Tibial nerve (tissue), 4 donors: ENCODE measurements around the gene SKAP1. TPM values are rescaled to one million over a fixed set of nuclear protein-coding genes. Genes with fewer than 3 reads are reported as not detected.

ENCODE experiments used
- DNase-seq, 2 donors: peaks; one replicate each; pipeline ENCODE4 v3.0.0-alpha.2; 2019; ENCODE audit warnings: low spot score in 2 of 2
- H3K27ac ChIP-seq, 4 donors: fragments of 200-600 bp; sonication (generic) in 3 of 4; one replicate each; pipeline ENCODE4 v1.5.1; 2017 to 2019; ENCODE audit warnings: mild to moderate bottlenecking in 1 of 4
- H3K27me3 ChIP-seq, 2 donors: fragments of 200-600 bp; sonication (generic) in 1 of 2; one replicate each; pipeline versions ENCODE4 v1.5.1 to v1.6.0; 2017 to 2019
- H3K36me3 ChIP-seq, 3 donors: fragments of 200-600 bp; sonication (generic); one replicate each; pipeline ENCODE4 v1.5.1; 2018 to 2019
- H3K4me1 ChIP-seq, 4 donors: fragments of 200-600 bp; sonication (generic) in 3 of 4; one replicate each; pipeline ENCODE4 v1.5.1; 2017 to 2019
- H3K4me3 ChIP-seq, 4 donors: fragments of 200-600 bp; sonication (generic) in 3 of 4; one replicate each; pipeline ENCODE4 v1.5.1; 2017 to 2019; ENCODE audit warnings: mild to moderate bottlenecking in 1 of 4, moderate library complexity in 1 of 4
- H3K9me3 ChIP-seq, 4 donors: fragments of 200-600 bp; sonication (generic) in 3 of 4; one replicate each; pipeline ENCODE4 v1.5.1; 2017 to 2019
- CTCF ChIP-seq, 5 experiments: fragments of 200-600 bp in 3 of 5; fragments of 450-650 bp in 2 of 5; sonication (generic) in 3 of 5; IDR thresholded peaks; one replicate each; pipeline ENCODE4 v1.5.1; 2016 to 2019; ENCODE audit warnings: antibody characterized with exemption in 5 of 5, mild to moderate bottlenecking in 3 of 5, moderate library complexity in 2 of 5
- EP300 ChIP-seq, 2 donors: sonication (generic); formaldehyde crosslinking; IDR thresholded peaks; one replicate each; pipeline ENCODE4 v1.6.1; 2017; ENCODE audit warnings: antibody characterized with exemption in 2 of 2, mild to moderate bottlenecking in 1 of 2
- POLR2A ChIP-seq, 2 donors: fragments of 450-650 bp; IDR thresholded peaks; one replicate each; pipeline ENCODE4 v1.6.1; 2017; ENCODE audit warnings: antibody characterized with exemption in 2 of 2, mild to moderate bottlenecking in 2 of 2, moderate library complexity in 2 of 2
- WGBS, 2 donors: methylation state at CpG; one replicate each; pipeline ENCODE4 v1.1.5; 2018; 5-methylcytosine and 5-hydroxymethylcytosine counted together
- total RNA-seq, 4 donors: library from RNA; depleted of rRNA; stranded (reverse); fragments of >200 nt; gene quantifications; one replicate each; pipeline ENCODE4 v1.1.0, GENCODE V29; 2016

The SKAP1 gene
- total RNA-seq, 4 donors from 2014 or later = 0.59 to 2.0 (median 1.3) TPM

- peaks cover 0 to 3% of the 10 kb centered on the region in 2 donors for H3K27me3 ChIP-seq
- peaks cover 0 to 27% (median 12%) of the 10 kb centered on the region in 4 donors for H3K4me1 ChIP-seq
- no peaks in the 10 kb centered on the region for H3K9me3 ChIP-seq
- peak overlapping the region in 1 of 4 donors; percentile 33 for H3K27ac ChIP-seq
- H3K4me3 ChIP-seq = no peak overlapping the region
- DNase-seq = no peak
- no peak for TF ChIP-seq CTCF (IDR thresholded peaks at IDR 0.05)
- no peak for TF ChIP-seq POLR2A (IDR thresholded peaks at IDR 0.05)
- TF ChIP-seq EP300 (IDR thresholded peaks at IDR 0.05) = no peak
- 17 to 18% methylated on average over 2 of the region's 2 CpGs for WGBS, 2 donors
- no peaks in the 10 kb centered on the region for H3K36me3 ChIP-seq
Measured at GRCh38 chr17:48240562-48241130, 189.4 kb downstream of the SKAP1 start.

DNA sequence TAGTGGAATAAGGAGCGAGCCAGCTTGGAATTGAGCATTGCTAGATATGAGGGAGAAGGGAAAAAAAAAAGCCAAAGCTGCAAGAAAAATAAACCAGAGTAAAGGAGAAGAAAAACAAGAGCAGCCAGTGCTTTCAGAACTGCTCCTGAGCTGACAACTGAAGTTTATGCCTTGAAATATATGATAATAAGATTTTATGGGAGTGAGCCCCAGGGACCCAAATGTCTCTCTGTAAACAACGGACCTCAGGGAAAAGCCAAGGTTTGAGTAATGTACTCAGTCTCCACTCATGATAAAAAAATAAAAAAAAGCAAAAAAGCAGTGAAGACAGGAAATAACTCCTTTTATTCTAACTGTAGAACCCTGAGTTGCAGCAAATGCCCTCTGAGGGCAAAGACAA, 189.9 kb downstream of the SKAP1 start:
- Histone ChIP-seq H3K27ac (peak overlapping the region in 1 of 4 donors; percentile 33), H3K4me3 (no peak overlapping the region), H3K27me3 (no peaks in the 10 kb centered on the region), H3K36me3 (no peaks in the 10 kb centered on the region), H3K4me1 (peaks cover 0 to 27% (median 12%) of the 10 kb centered on the region in 4 donors), H3K9me3 (no peaks in the 10 kb centered on the region)
- 58 to 59% methylated on average over 2 of the region's 2 CpGs for WGBS, 2 donors
- DNase-seq = no peak
- TF ChIP-seq EP300 (IDR thresholded peaks at IDR 0.05) = no peak
- TF ChIP-seq CTCF (IDR thresholded peaks at IDR 0.05) = no peak
- no peak for TF ChIP-seq POLR2A (IDR thresholded peaks at IDR 0.05)

GRCh38 chr17:48239603-48239995, 190.4 kb downstream of the SKAP1 start:
- Histone ChIP-seq H3K27ac (no peak overlapping the region), H3K27me3 (no peaks in the 10 kb centered on the region), H3K4me3 (no peak overlapping the region), H3K9me3 (no peaks in the 10 kb centered on the region), H3K36me3 (no peaks in the 10 kb centered on the region), H3K4me1 (peaks cover 0 to 27% (median 12%) of the 10 kb centered on the region in 4 donors)
- no peak for DNase-seq
- 57 to 70% methylated on average over 1 of the region's 1 CpG for WGBS, 2 donors
- no peak for TF ChIP-seq POLR2A (IDR thresholded peaks at IDR 0.05)
- no peak for TF ChIP-seq EP300 (IDR thresholded peaks at IDR 0.05)
- no peak for TF ChIP-seq CTCF (IDR thresholded peaks at IDR 0.05)

DNA sequence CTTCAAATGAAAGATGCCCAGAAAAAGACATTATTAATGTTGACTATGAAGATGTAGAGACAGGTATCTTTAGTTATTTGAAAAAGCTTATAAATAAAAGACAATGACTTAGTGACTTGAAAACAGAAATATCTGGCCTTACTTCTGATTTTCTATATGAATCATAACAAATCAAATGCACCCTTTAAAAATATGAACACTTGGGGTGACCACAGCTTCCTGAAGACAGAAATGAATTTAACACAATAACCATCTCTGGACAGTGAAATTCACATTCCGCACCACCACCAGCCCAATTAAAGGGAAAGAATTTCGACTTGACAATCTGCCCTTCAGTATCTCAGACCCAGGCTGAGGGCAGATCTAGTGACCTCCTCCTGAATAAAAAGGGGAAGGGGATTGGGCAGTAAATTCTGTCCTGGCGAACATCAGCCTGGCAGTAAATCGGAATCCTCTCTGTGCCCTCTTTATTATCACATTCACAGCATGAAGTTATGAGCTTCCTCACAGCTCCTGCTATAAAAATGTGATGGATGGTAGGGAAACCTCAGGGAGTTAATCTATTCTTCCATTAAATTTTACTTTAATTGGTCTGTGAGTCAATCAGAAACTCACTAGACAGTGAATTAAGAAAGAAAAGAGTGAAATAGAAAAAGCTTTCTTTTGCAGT, 190.9 kb downstream of the SKAP1 start:
- 69 to 76% methylated on average over 4 of the region's 4 CpGs for WGBS, 2 donors
- H3K27me3 ChIP-seq = no peaks in the 10 kb centered on the region
- no peaks in the 10 kb centered on the region for H3K36me3 ChIP-seq
- no peak for DNase-seq
- no peak overlapping the region for H3K27ac ChIP-seq
- no peak overlapping the region for H3K4me3 ChIP-seq
- no peak for TF ChIP-seq EP300 (IDR thresholded peaks at IDR 0.05)
- TF ChIP-seq CTCF (IDR thresholded peaks at IDR 0.05) = no peak
- TF ChIP-seq POLR2A (IDR thresholded peaks at IDR 0.05) = no peak
- H3K9me3 ChIP-seq = no peaks in the 10 kb centered on the region
- peaks cover 0 to 27% (median 12%) of the 10 kb centered on the region in 4 donors for H3K4me1 ChIP-seq

GRCh38 chr17:48237456-48237855, 192.6 kb downstream of the SKAP1 start:
- Histone ChIP-seq H3K27ac (no peak overlapping the region), H3K36me3 (no peaks in the 10 kb centered on the region), H3K4me3 (no peak overlapping the region), H3K4me1 (peaks cover 0 to 27% (median 12%) of the 10 kb centered on the region in 4 donors), H3K9me3 (no peaks in the 10 kb centered on the region), H3K27me3 (no peaks in the 10 kb centered on the region)
- TF ChIP-seq POLR2A (IDR thresholded peaks at IDR 0.05) = no peak
- TF ChIP-seq CTCF (IDR thresholded peaks at IDR 0.05) = no peak
- TF ChIP-seq EP300 (IDR thresholded peaks at IDR 0.05) = no peak
- no peak for DNase-seq
- WGBS, 2 donors = 92 to 98% methylated on average over 1 of the region's 1 CpG
